Measurements from ENCODE around the gene HIRA.
"Not testable (repeated sequence)": the region's sequence is repeated elsewhere in the genome, so short reads cannot be mapped to it uniquely, and the experiment has no call there.

HIRA gene

DNA sequence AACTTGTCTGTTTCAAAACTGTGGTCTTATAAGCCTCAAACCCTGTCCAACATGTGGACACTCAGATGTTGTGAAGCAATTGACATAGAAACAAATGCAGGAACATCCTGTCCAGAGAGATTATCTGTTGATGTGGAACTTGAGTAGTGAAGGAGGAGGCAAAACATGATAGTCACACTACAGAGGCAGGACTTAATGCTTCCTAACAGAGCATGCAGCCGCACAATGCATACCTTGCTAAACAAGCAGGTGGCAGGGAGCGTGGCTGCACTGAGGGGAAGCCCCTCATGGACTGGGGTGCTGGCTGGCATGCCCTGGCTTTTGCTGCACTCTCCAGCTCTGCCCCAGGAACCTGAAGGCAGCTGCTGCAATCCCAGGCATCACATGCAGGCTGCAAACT, 10.6 kb upstream of the HIRA start:
- H3K27ac ChIP-seq (ENCODE audit: low read depth, low read length), result no peak overlapping the region
- H2AFZ ChIP-seq (ENCODE audit: low read length, unreplicated experiment), result no peak overlapping the region
- H3K36me3 ChIP-seq (ENCODE audit: insufficient read depth, low read length), result no peaks in the 10 kb centered on the region
- H3K4me3 ChIP-seq (ENCODE audit: low read depth, low read length), result no peak overlapping the region
- H3K27me3 ChIP-seq (ENCODE audit: insufficient read depth, low read length), result no peaks in the 10 kb centered on the region
- H3K4me1 ChIP-seq (ENCODE audit: control insufficient read depth, insufficient read depth, low read length, unreplicated experiment), result no peaks in the 10 kb centered on the region
- peaks cover 23% of the 10 kb centered on the region for H3K79me2 ChIP-seq (ENCODE audit: control insufficient read depth, insufficient read depth, low read length, unreplicated experiment)

DNA sequence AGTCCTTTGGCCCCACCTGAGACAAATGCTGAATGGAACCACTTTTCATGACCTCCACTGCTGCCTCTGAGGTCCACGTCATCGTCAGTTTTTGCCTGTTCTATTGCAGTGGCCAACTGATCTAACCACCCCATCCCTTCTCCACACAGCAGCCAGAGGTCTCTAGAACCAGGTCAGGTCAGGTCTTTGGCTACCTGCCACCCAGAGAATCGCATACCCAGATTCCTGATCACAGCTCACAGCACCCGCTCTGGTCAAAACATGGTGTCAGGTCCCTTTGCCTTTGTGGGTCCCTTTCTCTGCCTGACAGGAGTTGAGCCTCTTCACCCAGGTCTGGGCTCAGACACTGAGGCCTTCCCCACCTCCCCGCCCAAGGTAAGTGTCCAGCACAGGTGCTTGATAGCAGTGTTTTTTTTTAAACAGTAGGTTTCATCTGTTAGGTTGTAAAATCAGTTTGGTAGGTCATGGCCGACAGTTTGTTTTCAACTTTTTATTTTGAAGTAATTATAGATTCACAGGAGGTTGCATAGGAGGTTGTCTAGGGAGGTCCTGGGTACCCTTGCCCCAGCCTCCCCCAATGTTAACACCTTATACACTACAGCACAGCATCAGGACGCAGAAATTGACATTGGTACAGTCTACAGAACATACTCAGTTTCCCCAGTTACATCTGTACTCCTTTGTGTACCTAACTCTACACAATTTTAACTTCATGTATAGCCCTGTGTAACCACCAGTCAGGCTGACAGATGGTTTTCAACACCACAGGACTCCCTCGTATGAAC, 9.1 kb upstream of the HIRA start:
- Histone ChIP-seq H3K79me2 (ENCODE audit: control insufficient read depth, insufficient read depth, low read length, unreplicated experiment) (peaks cover 12% of the 10 kb centered on the region), H3K27ac (ENCODE audit: low read depth, low read length) (no peak overlapping the region), H3K4me1 (ENCODE audit: control insufficient read depth, insufficient read depth, low read length, unreplicated experiment) (no peaks in the 10 kb centered on the region), H3K27me3 (ENCODE audit: insufficient read depth, low read length) (no peaks in the 10 kb centered on the region), H3K4me3 (ENCODE audit: low read depth, low read length) (no peak overlapping the region), H3K36me3 (ENCODE audit: insufficient read depth, low read length) (no peaks in the 10 kb centered on the region), H2AFZ (ENCODE audit: low read length, unreplicated experiment) (no peak overlapping the region)

DNA sequence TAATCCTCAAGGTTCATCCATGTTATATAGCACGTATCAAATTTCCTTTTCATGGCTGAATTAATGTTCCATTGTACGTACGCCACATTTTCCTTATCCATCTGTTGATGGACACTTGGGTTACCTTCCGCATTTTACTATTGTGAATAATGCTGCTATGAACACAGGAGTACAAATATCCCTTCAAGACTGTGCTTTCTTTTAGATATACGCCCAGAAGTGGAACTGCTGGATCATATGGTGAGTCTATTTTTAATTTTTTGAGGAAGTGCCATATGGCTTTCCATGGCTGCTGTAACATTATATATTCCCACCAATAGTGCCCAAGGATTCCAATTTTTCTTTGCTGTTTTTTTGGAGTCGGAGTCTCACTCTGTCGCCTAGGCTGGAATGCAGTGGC, 6.8 kb upstream of the HIRA start:
- no peak overlapping the region for H2AFZ ChIP-seq (ENCODE audit: low read length, unreplicated experiment)
- H3K4me3 ChIP-seq (ENCODE audit: low read depth, low read length), result no peak overlapping the region
- H3K36me3 ChIP-seq (ENCODE audit: insufficient read depth, low read length), result no peaks in the 10 kb centered on the region
- H3K27ac ChIP-seq (ENCODE audit: low read depth, low read length), result no peak overlapping the region
- peaks cover 3% of the 10 kb centered on the region for H3K79me2 ChIP-seq (ENCODE audit: control insufficient read depth, insufficient read depth, low read length, unreplicated experiment)
- H3K27me3 ChIP-seq (ENCODE audit: insufficient read depth, low read length), result no peaks in the 10 kb centered on the region
- no peaks in the 10 kb centered on the region for H3K4me1 ChIP-seq (ENCODE audit: control insufficient read depth, insufficient read depth, low read length, unreplicated experiment)

DNA sequence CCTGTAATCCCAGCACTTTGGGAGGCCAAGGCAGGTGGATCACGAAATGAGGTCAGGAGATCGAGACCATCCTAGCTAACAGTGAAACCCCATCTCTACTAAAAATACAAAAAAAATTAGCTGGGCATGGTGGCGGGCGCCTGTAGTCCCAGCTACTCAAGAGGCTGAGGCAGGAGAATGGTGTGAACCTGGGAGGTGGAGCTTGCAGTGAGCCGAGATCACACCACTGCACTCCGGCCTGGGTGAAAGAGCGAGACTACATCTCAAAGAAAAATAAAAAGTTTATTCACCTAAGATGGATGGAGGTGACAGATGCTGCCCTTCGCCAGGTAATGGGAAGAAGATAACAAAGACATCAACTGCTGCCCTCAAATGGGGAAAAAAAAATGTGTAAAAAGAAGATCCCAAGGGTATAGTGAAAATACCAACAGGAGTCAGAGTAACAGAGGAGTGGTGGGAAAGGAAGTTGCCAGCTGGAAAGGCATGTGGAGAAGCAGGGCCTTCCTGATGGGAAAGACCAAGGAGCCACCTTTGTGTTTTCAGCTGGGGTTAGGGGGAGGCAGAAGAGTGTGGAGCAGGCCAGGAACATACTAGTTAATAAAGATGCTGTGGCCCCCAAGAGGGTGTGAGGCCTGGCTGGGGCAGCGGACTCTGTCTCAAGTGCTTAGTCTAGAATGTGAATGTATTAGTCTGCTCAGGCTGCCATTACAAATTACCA, 5.1 kb upstream of the HIRA start:
- H3K27ac ChIP-seq (ENCODE audit: low read depth, low read length); H3K79me2 ChIP-seq (ENCODE audit: control insufficient read depth, insufficient read depth, low read length, unreplicated experiment); H3K36me3 ChIP-seq (ENCODE audit: insufficient read depth, low read length); H3K4me1 ChIP-seq (ENCODE audit: control insufficient read depth, insufficient read depth, low read length, unreplicated experiment); H3K4me3 ChIP-seq (ENCODE audit: low read depth, low read length); H2AFZ ChIP-seq (ENCODE audit: low read length, unreplicated experiment); H3K27me3 ChIP-seq (ENCODE audit: insufficient read depth, low read length): not testable (repeated sequence)

DNA sequence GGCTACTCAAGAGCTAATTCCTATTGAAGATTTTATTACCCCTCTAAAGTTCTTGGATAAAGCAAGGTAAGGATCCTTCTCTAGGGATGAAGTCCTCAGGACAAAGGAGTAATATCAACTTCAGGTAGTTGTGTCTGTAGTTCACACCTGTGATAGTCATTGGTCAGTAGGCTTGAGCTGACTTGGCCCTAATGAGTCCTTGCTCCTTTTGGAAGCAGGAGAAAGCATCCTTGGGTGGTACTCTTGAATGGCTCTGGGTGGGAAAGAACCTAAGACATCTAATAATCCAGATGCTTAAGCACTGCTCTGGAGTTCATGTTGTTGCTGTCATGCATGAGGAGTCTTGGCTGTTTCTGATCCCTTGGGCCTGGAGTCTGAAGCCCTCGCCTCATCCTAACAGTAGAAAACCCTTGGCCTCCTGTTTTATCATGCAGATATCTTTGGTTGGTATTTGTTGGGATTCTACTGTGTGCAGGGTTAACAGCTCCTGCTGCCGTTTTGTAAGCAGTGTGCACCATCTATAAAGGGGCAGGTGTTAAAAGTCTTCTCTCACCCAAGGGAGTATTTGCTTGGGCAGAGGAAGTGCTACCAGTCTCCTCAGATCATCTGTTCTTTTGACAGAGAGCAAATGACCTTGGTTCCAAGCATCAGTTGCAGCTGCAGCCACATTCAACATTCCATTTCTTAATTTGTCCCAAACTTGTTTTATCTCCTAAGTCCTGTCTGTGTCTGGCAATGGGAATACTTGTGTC, 3.5 kb upstream of the HIRA start:
- H3K36me3 ChIP-seq (ENCODE audit: insufficient read depth, low read length), result no peaks in the 10 kb centered on the region
- no peaks in the 10 kb centered on the region for H3K4me1 ChIP-seq (ENCODE audit: control insufficient read depth, insufficient read depth, low read length, unreplicated experiment)
- H3K4me3 ChIP-seq (ENCODE audit: low read depth, low read length), result no peak overlapping the region
- no peak overlapping the region for H2AFZ ChIP-seq (ENCODE audit: low read length, unreplicated experiment)
- H3K27me3 ChIP-seq (ENCODE audit: insufficient read depth, low read length), result no peaks in the 10 kb centered on the region
- H3K79me2 ChIP-seq (ENCODE audit: control insufficient read depth, insufficient read depth, low read length, unreplicated experiment), result peaks cover 17% of the 10 kb centered on the region
- H3K27ac ChIP-seq (ENCODE audit: low read depth, low read length), result no peak overlapping the region

DNA sequence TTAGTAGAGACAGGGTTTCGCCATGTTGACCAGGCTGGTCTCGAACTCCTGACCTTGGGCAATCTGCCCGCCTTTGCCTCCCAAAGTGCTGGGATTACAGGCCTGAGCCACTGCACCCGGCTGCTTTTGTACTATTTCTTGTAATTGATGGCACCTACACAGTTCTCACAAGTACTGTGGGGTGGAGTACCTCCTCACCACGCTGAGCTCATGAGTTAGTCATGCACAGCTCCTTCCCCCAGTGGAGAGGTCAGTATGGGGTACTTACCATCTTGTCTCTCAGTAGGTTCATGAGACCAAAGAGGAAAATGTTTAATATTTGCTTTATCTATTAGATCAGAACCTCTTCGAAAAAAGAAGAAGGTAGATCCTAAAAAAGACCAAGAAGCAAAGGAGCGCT, 2.9 kb upstream of the HIRA start:
- Histone ChIP-seq H3K27ac (ENCODE audit: low read depth, low read length) (no peak overlapping the region), H3K4me1 (ENCODE audit: control insufficient read depth, insufficient read depth, low read length, unreplicated experiment) (peaks cover 3% of the 10 kb centered on the region), H3K4me3 (ENCODE audit: low read depth, low read length) (no peak overlapping the region), H3K36me3 (ENCODE audit: insufficient read depth, low read length) (no peaks in the 10 kb centered on the region; the same call in 1 of the 2 replicates), H2AFZ (ENCODE audit: low read length, unreplicated experiment) (no peak overlapping the region), H3K27me3 (ENCODE audit: insufficient read depth, low read length) (no peaks in the 10 kb centered on the region), H3K79me2 (ENCODE audit: control insufficient read depth, insufficient read depth, low read length, unreplicated experiment) (peaks cover 23% of the 10 kb centered on the region)

DNA sequence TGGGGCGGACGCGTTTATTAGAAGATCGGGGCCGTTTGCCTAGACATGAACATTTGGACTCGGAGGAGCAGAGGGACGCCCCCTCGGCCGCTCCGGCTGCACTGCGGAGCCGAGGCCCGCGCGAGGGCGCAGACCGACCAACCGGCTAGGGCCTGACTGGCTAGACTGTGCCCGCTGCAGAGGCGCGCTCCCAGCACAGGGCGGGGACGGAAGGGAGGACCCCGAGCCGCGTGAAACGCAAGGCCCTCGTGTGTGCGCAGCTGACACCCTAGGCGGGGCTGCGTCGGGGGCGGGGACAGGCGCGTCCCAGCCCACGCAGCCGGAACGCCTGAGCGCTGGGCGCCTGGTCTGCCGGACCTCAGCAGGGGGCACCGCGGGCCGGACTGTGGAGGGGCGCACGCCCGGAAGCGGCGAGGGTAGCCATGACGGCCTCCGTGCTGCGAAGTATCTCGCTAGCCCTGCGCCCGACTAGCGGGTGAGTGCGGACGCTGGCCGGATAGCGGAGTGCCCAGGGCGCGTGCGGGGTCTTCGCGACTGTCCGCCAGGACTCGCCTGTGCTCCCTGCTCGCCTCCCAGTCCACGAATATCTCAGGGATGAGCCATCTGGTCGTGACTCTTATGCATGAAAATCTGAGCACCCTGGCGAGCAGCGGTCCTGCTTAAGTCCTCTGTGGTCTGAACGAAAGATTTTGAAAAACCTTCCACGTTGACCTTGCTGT, 759 bp upstream of the HIRA start, which contains the start of gene MRPL40:
TSS of gene MRPL40 (plus strand) at position 413 of the 719 bp plus-strand sequence. CDS start at position 423, 10 bp downstream.
- H3K79me2 ChIP-seq (ENCODE audit: control insufficient read depth, insufficient read depth, low read length, unreplicated experiment), result peaks cover 40% of the 10 kb centered on the region
- peak within 1 kb of the TSS; percentile 85 for H2AFZ ChIP-seq (ENCODE audit: low read length, unreplicated experiment)
- H3K27me3 ChIP-seq (ENCODE audit: insufficient read depth, low read length), result no peaks in the 10 kb centered on the region
- H3K4me3 ChIP-seq (ENCODE audit: low read depth, low read length), result peak within 1 kb of the TSS; percentile 98
- H3K36me3 ChIP-seq (ENCODE audit: insufficient read depth, low read length), result no peaks in the 10 kb centered on the region; the same call in 1 of the 2 replicates
- H3K27ac ChIP-seq (ENCODE audit: low read depth, low read length), result peak within 1 kb of the TSS; percentile 90
- H3K4me1 ChIP-seq (ENCODE audit: control insufficient read depth, insufficient read depth, low read length, unreplicated experiment), result peaks cover 5% of the 10 kb centered on the region

DNA sequence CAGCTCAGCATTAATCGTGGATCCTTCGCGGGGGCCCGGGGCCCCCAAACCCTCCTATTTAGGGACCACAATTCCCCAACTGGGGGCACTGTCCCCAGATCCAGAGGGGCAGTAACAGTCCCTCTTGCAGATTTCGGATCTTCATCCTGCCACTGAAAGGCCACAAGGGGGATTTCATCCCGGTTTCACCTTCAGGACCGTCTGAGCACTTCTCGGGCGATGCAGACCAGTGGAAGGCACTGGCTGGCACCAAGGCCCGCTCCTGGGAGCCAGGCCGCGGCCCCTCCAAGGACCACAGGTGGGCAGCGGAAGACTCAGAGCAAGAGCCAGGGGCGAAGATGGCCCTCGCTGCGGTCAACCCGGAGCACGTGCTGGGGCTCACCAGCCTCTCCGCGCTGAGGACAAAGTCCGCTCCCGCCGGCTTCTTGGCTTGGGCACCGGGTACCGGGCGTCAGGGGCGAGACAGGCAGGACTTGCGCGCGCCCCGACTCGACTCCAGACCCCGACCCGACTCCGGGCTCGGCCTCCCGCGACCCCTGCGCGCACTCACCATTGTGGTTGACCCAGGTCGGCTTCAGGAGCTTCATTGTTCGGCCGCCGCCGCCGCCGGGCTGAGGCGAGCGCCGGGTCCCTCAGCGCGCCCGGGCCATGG, 517 bp downstream of the HIRA start:
- H3K4me3 ChIP-seq (ENCODE audit: low read depth, low read length), result peak overlapping the region; percentile 80
- H2AFZ ChIP-seq (ENCODE audit: low read length, unreplicated experiment), result no peak overlapping the region
- no peaks in the 10 kb centered on the region; the same call in 1 of the 2 replicates for H3K36me3 ChIP-seq (ENCODE audit: insufficient read depth, low read length)
- no peaks in the 10 kb centered on the region for H3K27me3 ChIP-seq (ENCODE audit: insufficient read depth, low read length)
- peaks cover 53% of the 10 kb centered on the region for H3K79me2 ChIP-seq (ENCODE audit: control insufficient read depth, insufficient read depth, low read length, unreplicated experiment)
- peaks cover 5% of the 10 kb centered on the region for H3K4me1 ChIP-seq (ENCODE audit: control insufficient read depth, insufficient read depth, low read length, unreplicated experiment)
- H3K27ac ChIP-seq (ENCODE audit: low read depth, low read length), result peak overlapping the region; percentile 61

DNA sequence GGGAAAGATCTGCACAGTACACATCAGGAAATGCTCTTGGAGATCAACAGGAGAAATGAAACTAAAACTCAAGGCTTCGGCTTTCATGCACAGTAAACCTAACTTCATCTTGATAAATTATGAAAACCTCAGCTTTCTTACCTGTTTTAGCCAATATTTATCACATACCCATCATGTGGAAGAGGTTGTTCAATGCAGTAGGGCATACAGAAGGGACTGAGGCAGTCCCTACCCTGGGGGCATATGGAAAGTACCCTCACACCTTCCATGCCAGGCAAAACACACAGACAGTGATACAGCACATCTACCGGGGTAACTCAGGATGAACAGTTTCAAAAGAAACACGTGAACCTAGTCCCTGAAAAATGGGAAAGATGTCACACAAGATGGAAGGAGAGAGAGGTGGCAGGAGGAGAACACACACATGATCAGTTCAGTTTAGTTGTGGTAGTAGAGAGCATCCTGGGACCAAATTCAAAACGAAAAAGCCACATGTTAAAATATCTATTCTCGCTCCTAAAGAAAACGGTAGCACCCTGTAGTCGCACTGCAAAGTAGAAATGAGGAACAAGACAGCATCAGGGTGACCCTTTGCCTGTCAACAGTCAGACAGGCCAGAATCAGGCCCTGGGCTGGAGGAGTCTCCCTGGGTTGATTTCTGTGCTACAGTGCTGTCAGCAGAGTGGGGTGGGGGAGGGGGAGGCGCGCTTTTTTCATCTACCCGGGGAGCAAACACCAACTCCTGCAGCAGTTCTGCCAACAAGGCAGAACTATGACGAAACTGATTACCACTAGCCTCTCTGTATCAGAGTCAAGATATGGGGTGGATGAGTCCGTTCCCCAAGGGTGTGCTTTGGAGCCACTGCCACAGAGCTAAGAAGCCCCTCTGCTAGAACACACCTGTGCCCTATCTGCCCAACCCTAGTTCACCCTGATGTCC, 1.3 kb downstream of the HIRA start:
- peaks cover 58% of the 10 kb centered on the region for H3K79me2 ChIP-seq (ENCODE audit: control insufficient read depth, insufficient read depth, low read length, unreplicated experiment)
- H2AFZ ChIP-seq (ENCODE audit: low read length, unreplicated experiment), result no peak overlapping the region
- H3K36me3 ChIP-seq (ENCODE audit: insufficient read depth, low read length), result no peaks in the 10 kb centered on the region; the same call in 1 of the 2 replicates
- H3K27me3 ChIP-seq (ENCODE audit: insufficient read depth, low read length), result no peaks in the 10 kb centered on the region
- H3K4me3 ChIP-seq (ENCODE audit: low read depth, low read length), result peak overlapping the region; percentile 80
- H3K4me1 ChIP-seq (ENCODE audit: control insufficient read depth, insufficient read depth, low read length, unreplicated experiment), result peaks cover 5% of the 10 kb centered on the region
- peak overlapping the region; percentile 61 for H3K27ac ChIP-seq (ENCODE audit: low read depth, low read length)

All from ACC112 (cell line).